Osteoblast (primary cell): ENCODE measurements around the gene UGP2. TPM values are rescaled to one million over a fixed set of nuclear protein-coding genes. Genes with fewer than 3 reads are reported as not detected.

Experiments
- DNase-seq: peaks from one replicate; pipeline ENCODE4 v3.0.0; 2011; ENCODE audit warnings: low spot score, mixed read lengths; ENCODE audit not compliant: insufficient read length; ENCODE audit errors: missing footprints
- H2AFZ ChIP-seq: 2 replicates; pipeline ENCODE4 v1.6.0; 2011; ENCODE audit warnings: mild to moderate bottlenecking, low read length
- H3K27ac ChIP-seq: 2 replicates; pipeline ENCODE4 v1.5.1; 2011; ENCODE audit warnings: mild to moderate bottlenecking, low read depth, low read length, moderate library complexity
- H3K27me3 ChIP-seq: 2 replicates; pipeline ENCODE4 v1.6.0; 2012; ENCODE audit warnings: mild to moderate bottlenecking, control low read depth, inconsistent platforms, low read length, moderate library complexity; ENCODE audit not compliant: insufficient read depth
- H3K36me3 ChIP-seq: 2 replicates; pipeline ENCODE4 v1.5.1; 2011; ENCODE audit warnings: mild to moderate bottlenecking, low read length, control low read depth, moderate library complexity; ENCODE audit not compliant: insufficient read depth
- H3K4me1 ChIP-seq: 2 replicates; pipeline ENCODE4 v1.5.1; 2011; ENCODE audit warnings: mild to moderate bottlenecking, low read length, control low read depth, moderate library complexity; ENCODE audit not compliant: insufficient read depth
- H3K4me2 ChIP-seq: 2 replicates; pipeline ENCODE4 v1.6.0; 2011; ENCODE audit warnings: mild to moderate bottlenecking, low read length; ENCODE audit not compliant: insufficient read depth
- H3K4me3 ChIP-seq: fragments of 200-600 bp; sonication (generic); 3 replicates; pipeline ENCODE4 v1.5.1; 2012; ENCODE audit warnings: mild to moderate bottlenecking, low read length, inconsistent platforms; ENCODE audit not compliant: insufficient read depth
- H3K79me2 ChIP-seq: 2 replicates; pipeline ENCODE4 v1.6.0; 2012; ENCODE audit warnings: mild to moderate bottlenecking, low read length, control low read depth, inconsistent platforms; ENCODE audit not compliant: insufficient read depth
- H3K9me3 ChIP-seq: 2 replicates; pipeline ENCODE4 v1.5.1; 2011; ENCODE audit warnings: low read depth, low read length, control low read depth
- H4K20me1 ChIP-seq: 2 replicates; pipeline ENCODE4 v1.6.0; 2012; ENCODE audit warnings: mild to moderate bottlenecking, low read length, control low read depth; ENCODE audit not compliant: insufficient read depth
- total RNA-seq: library from RNA; depleted of rRNA; stranded (reverse); fragments of >200 nt; gene quantifications from 2 replicates; pipeline ENCODE4 v1.2.3, GENCODE V29; 2012
- TF ChIP-seq, protein P1 (sequence below): IDR thresholded peaks from 2 replicates; pipeline ENCODE4 v1.5.1; 2011; ENCODE audit warnings: mild to moderate bottlenecking, low read depth, low read length, moderate library complexity; ENCODE audit errors: extremely low read depth

Gene UGP2
- total RNA-seq, 1 donor: 123 TPM

- H3K4me1 ChIP-seq: peaks cover 13% of the 10 kb centered on the region
- H2AFZ ChIP-seq: no peak overlapping the region
- H4K20me1 ChIP-seq: no peaks in the 10 kb centered on the region
- no peak for DNase-seq
- no peaks in the 10 kb centered on the region for H3K9me3 ChIP-seq
- no peaks in the 10 kb centered on the region for H3K27me3 ChIP-seq
- H3K27ac ChIP-seq: peak overlapping the region; percentile 12
- peaks cover 24% of the 10 kb centered on the region for H3K36me3 ChIP-seq
- no peak overlapping the region for H3K4me3 ChIP-seq
- peaks cover 50% of the 10 kb centered on the region for H3K79me2 ChIP-seq
- TF ChIP-seq, protein P1, sequence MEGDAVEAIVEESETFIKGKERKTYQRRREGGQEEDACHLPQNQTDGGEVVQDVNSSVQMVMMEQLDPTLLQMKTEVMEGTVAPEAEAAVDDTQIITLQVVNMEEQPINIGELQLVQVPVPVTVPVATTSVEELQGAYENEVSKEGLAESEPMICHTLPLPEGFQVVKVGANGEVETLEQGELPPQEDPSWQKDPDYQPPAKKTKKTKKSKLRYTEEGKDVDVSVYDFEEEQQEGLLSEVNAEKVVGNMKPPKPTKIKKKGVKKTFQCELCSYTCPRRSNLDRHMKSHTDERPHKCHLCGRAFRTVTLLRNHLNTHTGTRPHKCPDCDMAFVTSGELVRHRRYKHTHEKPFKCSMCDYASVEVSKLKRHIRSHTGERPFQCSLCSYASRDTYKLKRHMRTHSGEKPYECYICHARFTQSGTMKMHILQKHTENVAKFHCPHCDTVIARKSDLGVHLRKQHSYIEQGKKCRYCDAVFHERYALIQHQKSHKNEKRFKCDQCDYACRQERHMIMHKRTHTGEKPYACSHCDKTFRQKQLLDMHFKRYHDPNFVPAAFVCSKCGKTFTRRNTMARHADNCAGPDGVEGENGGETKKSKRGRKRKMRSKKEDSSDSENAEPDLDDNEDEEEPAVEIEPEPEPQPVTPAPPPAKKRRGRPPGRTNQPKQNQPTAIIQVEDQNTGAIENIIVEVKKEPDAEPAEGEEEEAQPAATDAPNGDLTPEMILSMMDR: no peak
- no peak overlapping the region for H3K4me2 ChIP-seq
These were observed 31.1 kb downstream of the UGP2 start for GRCh38 chr2:63872571-63873328.

- H3K27me3 ChIP-seq: no peaks in the 10 kb centered on the region
- peaks cover 50% of the 10 kb centered on the region for H3K79me2 ChIP-seq
- no peaks in the 10 kb centered on the region for H4K20me1 ChIP-seq
- no peak overlapping the region for H3K27ac ChIP-seq
- DNase-seq: no peak
- H3K4me2 ChIP-seq: no peak overlapping the region
- H3K4me3 ChIP-seq: no peak overlapping the region
- peaks cover 13% of the 10 kb centered on the region for H3K4me1 ChIP-seq
- TF ChIP-seq, protein P1: no peak
- peaks cover 30% of the 10 kb centered on the region for H3K36me3 ChIP-seq
- H3K9me3 ChIP-seq: no peaks in the 10 kb centered on the region
- H2AFZ ChIP-seq: no peak overlapping the region
These were observed 32.8 kb downstream of the UGP2 start for GRCh38 chr2:63874204-63875130.

GRCh38 chr2:63875131-63875527 lies 33.4 kb downstream of the UGP2 start:
- no peak overlapping the region for H3K4me2 ChIP-seq
- H3K27me3 ChIP-seq: no peaks in the 10 kb centered on the region
- H3K4me3 ChIP-seq: no peak overlapping the region
- peaks cover 13% of the 10 kb centered on the region for H3K4me1 ChIP-seq
- no peak overlapping the region for H2AFZ ChIP-seq
- H4K20me1 ChIP-seq: no peaks in the 10 kb centered on the region
- no peaks in the 10 kb centered on the region for H3K9me3 ChIP-seq
- TF ChIP-seq, protein P1: no peak
- H3K79me2 ChIP-seq: peaks cover 50% of the 10 kb centered on the region
- H3K36me3 ChIP-seq: peaks cover 30% of the 10 kb centered on the region
- no peak overlapping the region for H3K27ac ChIP-seq
- DNase-seq: no peak
